Activated CD4-positive, alpha-beta T cell treated with anti-CD3 and anti-CD28 coated beads for 36 hours (primary cell): ENCODE results near the gene FREM2. TPM values are rescaled to one million over a fixed set of nuclear protein-coding genes. Genes with fewer than 3 reads are reported as not detected.

Experiments
- ATAC-seq: fragments of 200-7000 bp; cut with Tn5 transposase; one replicate; pipeline ENCODE4 v1.10.0; 2021; ENCODE audit warnings: mild to moderate bottlenecking, moderate library complexity
- CTCF ChIA-PET: fragments of 350-600 bp; sonication (Branson Sonifier 250); formaldehyde crosslinking; loops from one replicate; lab custom pipeline; 2021; ENCODE audit warnings: antibody characterized with exemption; lab: Charles Lee
- POLR2A ChIA-PET: fragments of 350-600 bp; sonication (Branson Sonifier 250); formaldehyde crosslinking; loops from one replicate; lab custom pipeline; 2021; ENCODE audit warnings: antibody characterized with exemption, inconsistent platforms; lab: Charles Lee
- DNase-seq: peaks from one replicate; pipeline ENCODE4 v3.0.0-alpha.2; 2020
- H3K27ac Mint-ChIP-seq: one replicate; pipeline ENCODE4 v1.8.0; 2021; ENCODE audit warnings: mixed read lengths
- H3K27me3 Mint-ChIP-seq: one replicate; pipeline ENCODE4 v1.8.0; 2021; ENCODE audit warnings: mixed read lengths
- H3K36me3 Mint-ChIP-seq: one replicate; pipeline ENCODE4 v1.8.0; 2021; ENCODE audit warnings: low read depth, mixed read lengths
- H3K4me1 Mint-ChIP-seq: one replicate; pipeline ENCODE4 v1.8.0; 2021; ENCODE audit warnings: mixed read lengths
- H3K4me3 Mint-ChIP-seq: one replicate; pipeline ENCODE4 v1.8.0; 2021; ENCODE audit warnings: mild to moderate bottlenecking, moderate library complexity, mixed read lengths
- H3K9me3 Mint-ChIP-seq: one replicate; pipeline ENCODE4 v1.8.0; 2021; ENCODE audit warnings: low read depth, mixed read lengths
- intact Hi-C, 2 experiments: fragments of 100-400 bp; cut with DNase I in 1 of 2; cut with micrococcal nuclease in 1 of 2; formaldehyde crosslinking; loops; one replicate each; pipeline versions ENCODE4 v1.14.2 to v1.15.1; 2022 to 2024; cut with DNase I, micrococcal nuclease
- total RNA-seq, 2 experiments: library from RNA; stranded (reverse); gene quantifications; one replicate each; pipeline ENCODE4 v1.2.3, GENCODE V29; 2021

FREM2 gene
- total RNA-seq, 2 experiments from 2014 or later: not detected

DNA sequence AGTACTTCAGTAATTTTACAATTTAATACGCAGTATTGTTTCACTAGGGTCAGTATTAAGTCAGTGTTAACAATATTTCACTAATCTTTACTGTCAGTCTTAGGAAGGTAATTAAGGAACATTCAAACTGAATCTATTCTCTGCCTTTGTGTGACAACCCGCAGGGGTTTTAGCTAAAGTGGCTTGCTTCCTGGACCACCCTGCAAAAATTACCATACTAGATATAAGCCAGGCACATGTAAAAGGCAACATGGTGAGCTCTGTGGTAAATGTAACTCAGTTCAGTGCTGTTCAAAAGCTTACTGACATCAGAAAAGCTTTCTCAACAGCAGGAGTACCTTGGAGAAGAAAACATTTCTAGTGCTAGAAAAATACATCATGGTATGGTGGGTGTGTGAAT is 116.7 kb downstream of the FREM2 start:
- CTCF ChIA-PET: no interaction called here
- no peak for DNase-seq
- Mint-ChIP-seq H3K36me3 (peaks cover 2% of the 10 kb centered on the region), H3K4me1 (no peaks in the 10 kb centered on the region), H3K27me3 (peaks cover 2% of the 10 kb centered on the region), H3K4me3 (no peak overlapping the region), H3K9me3 (peaks cover 3% of the 10 kb centered on the region), H3K27ac (no peak overlapping the region)
- intact Hi-C loops: no loop called here
- no peak for ATAC-seq
- POLR2A ChIA-PET: no interaction called here

DNA sequence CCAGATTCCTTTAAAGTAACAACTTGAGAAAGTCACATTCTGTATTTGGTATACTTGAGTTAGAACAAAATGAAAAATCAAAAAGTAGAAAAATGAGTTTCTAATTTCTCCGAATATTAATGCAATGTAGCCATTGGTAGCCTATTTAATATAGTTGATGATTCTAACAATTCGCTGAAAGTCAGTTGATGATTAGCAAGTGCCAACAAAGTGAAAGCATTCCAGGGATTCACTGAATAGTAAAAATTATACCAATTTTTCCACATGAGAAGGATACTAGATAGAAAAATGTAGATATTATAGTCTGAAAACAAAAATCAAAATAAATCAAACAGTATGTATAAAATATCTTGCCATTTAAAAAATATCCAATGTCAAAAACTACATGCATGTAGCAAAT is 117.2 kb downstream of the FREM2 start:
- POLR2A ChIA-PET: no interaction called here
- intact Hi-C loops: no loop called here

DNA sequence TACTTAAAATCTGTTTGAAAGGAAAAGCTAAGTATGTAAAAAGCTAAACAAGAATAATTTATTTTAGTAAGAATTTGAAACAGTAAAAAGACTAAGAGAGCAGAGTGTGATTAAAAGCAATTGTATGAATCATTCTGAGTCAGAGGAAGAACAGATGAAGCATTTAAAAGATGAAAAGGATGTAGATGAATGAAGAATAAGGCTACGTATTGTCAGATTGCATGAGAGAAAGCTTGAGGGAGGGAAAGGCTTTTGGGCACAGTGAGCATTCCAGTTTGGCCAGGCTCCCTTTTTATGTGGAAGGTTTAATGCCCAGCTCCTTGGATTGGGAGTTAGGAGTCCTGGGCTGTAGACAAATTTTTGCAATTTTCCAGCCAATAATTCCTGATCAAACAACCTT is 117.7 kb downstream of the FREM2 start:
- H3K27me3 Mint-ChIP-seq: peaks cover 2% of the 10 kb centered on the region
- no peaks in the 10 kb centered on the region for H3K4me1 Mint-ChIP-seq
- POLR2A ChIA-PET: no interaction called here
- no peak for DNase-seq
- H3K27ac Mint-ChIP-seq: no peak overlapping the region
- intact Hi-C loops: no loop called here
- peaks cover 2% of the 10 kb centered on the region for H3K36me3 Mint-ChIP-seq
- no peak for ATAC-seq
- peaks cover 5% of the 10 kb centered on the region for H3K9me3 Mint-ChIP-seq
- CTCF ChIA-PET: interaction anchor here (0.6 to 1.2 kb wide), 3 partner anchors 13 to 146 kb away, joined by 3 to 4 read pairs (median 3); no protein-coding TSS in a partner anchor
- H3K4me3 Mint-ChIP-seq: no peak overlapping the region

More for the DNA sequence above, 117.2 kb downstream of the FREM2 start:
- CTCF ChIA-PET: no interaction called here
- peaks cover 3% of the 10 kb centered on the region for H3K9me3 Mint-ChIP-seq
- ATAC-seq: no peak
- no peak overlapping the region for H3K27ac Mint-ChIP-seq
- DNase-seq: no peak
- H3K4me3 Mint-ChIP-seq: no peak overlapping the region
- peaks cover 2% of the 10 kb centered on the region for H3K36me3 Mint-ChIP-seq
- H3K27me3 Mint-ChIP-seq: peaks cover 2% of the 10 kb centered on the region
- H3K4me1 Mint-ChIP-seq: no peaks in the 10 kb centered on the region

DNA sequence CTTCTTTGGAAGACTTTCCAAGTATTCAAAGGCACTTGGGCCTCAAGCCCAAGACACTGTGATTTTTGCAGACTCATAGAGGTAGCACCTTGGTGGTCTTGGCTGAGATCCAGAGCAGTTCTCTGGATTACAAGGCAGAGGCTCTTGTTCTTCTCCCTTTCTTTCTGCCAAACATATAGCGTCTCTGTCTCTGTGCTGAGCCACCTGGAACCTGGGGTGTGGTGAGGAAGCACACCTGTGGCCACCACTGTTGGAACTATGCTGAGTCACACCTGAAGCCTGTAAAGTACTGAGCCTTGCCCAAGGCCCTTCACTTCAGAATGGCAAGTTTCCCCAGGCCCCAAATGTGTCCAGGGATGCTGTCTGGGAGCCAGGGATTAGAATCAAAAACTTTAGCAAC is 127.5 kb downstream of the FREM2 start:
- H3K27me3 Mint-ChIP-seq: peaks cover 7% of the 10 kb centered on the region
- CTCF ChIA-PET: no interaction called here
- POLR2A ChIA-PET: no interaction called here

DNA sequence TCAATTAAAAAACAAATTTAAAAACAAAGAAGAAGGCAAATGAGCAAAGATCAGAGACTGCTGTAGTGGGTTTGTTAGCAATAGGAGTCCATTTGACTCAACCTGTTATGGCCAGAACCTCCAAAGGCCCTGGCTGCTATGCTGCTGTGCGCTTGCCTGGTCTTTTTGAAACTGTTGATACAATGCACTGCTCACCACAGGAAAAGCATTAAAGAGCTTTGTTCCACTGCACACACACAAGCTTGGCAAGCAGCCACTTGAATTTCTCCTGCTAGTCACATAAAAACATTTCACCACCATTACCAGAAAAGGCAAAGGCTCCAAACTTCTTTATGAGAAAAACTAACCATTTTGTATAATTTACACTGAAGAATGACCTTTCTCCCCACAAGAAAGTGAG is 132.2 kb downstream of the FREM2 start:
- intact Hi-C loops: no loop called here
- ChIA-PET CTCF (no interaction called here), POLR2A (no interaction called here)
- Mint-ChIP-seq H3K27ac (no peak overlapping the region), H3K36me3 (no peaks in the 10 kb centered on the region), H3K9me3 (no peaks in the 10 kb centered on the region), H3K27me3 (peaks cover 6% of the 10 kb centered on the region), H3K4me1 (no peaks in the 10 kb centered on the region), H3K4me3 (no peak overlapping the region)
- ATAC-seq (no peak), DNase-seq (no peak)

More for the DNA sequence above, 127.5 kb downstream of the FREM2 start:
- ATAC-seq (no peak), DNase-seq (no peak)
- H3K4me1 Mint-ChIP-seq: no peaks in the 10 kb centered on the region
- intact Hi-C loops: no loop called here
- peaks cover 17% of the 10 kb centered on the region for H3K9me3 Mint-ChIP-seq
- H3K36me3 Mint-ChIP-seq: peaks cover 2% of the 10 kb centered on the region
- H3K4me3 Mint-ChIP-seq: no peak overlapping the region
- no peak overlapping the region for H3K27ac Mint-ChIP-seq

DNA sequence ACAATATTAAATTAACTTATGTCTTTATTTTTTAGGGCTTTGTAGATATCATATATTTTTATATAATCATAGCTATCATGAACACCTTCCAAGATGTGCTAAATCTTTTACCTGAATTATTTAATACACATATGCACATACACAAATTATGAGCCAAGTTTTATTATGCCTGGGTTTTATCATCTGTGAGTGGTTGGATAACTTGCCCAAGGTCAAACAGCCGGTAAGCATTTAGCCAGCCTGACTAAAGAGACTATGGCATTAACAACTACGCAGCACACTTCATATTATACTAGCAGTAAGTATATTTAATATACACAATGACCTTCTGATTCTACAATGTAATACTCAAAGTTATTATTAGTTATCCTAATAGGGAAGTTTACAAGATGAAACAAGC is 132.7 kb downstream of the FREM2 start:
- Mint-ChIP-seq H3K36me3 (no peaks in the 10 kb centered on the region), H3K9me3 (no peaks in the 10 kb centered on the region), H3K4me3 (no peak overlapping the region), H3K27ac (no peak overlapping the region), H3K27me3 (peaks cover 5% of the 10 kb centered on the region), H3K4me1 (peaks cover 2% of the 10 kb centered on the region)
- ATAC-seq (no peak), DNase-seq (no peak)
- CTCF ChIA-PET: no interaction called here
- POLR2A ChIA-PET: no interaction called here
- intact Hi-C loops: no loop called here

DNA sequence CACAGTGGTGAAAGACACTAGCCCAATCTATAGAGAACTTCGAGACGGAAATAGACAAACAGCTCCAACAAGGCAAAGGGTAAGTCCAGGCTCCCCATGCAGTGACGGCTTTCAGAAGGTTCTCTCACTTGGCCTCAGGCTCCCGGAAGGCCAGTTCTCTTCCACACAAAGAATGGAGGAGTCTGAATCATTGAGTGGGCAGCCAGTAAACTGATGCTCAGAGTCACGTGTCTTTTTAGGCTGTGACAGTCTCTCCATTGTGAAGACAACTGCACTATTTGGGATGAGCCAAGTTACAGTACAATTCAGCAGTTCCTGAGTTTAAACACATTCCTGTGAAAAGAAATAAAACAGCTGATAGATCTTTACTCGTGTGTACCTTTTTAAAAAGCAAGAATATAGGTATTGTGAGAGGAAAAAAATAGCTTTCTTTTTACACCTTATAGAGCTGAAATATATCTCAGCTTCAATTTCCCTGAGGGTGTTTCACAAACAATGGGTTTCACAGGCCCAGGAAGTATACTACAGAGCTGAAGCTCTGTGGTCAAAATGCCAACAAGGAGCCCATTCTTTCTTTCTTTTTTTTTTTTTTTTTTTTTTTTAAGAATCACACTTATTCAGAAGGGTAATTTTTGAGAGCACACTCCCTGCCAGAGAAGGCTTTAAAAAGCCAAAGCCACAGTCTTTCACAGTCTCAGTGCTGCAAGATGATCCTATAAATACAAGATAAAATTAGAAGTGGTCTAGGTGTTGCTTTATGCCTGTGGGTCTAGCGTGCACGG is 135.1 kb downstream of the FREM2 start:
- intact Hi-C loops: no loop called here

DNA sequence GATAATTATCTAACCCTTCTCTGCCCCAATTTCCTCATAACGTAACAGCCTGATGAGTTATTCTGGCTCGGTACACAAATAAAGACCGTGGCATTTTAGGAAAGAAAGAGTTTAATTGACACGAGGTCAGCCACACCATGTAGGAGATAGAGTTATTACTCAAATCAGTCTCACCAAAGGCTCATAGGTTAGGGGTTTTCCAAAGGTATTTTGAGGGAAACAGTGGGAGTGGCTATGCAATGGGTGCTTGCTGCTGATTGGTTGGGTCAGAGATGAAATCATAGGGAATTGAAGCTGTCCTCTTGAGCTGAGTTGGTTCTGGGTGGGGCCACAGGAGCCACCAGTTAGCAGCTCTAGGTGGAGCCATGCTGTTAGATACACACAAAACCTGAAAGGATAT is 137.5 kb downstream of the FREM2 start:
- Mint-ChIP-seq H3K36me3 (no peaks in the 10 kb centered on the region), H3K4me3 (no peak overlapping the region), H3K4me1 (peaks cover 3% of the 10 kb centered on the region), H3K27ac (no peak overlapping the region), H3K27me3 (no peaks in the 10 kb centered on the region), H3K9me3 (no peaks in the 10 kb centered on the region)
- peak; percentile 37 for DNase-seq
- POLR2A ChIA-PET: no interaction called here
- CTCF ChIA-PET: interaction anchor here (0.6 kb wide), 1 partner anchor 431 kb away, joined by 4 read pairs; no protein-coding TSS in a partner anchor
- intact Hi-C loops: no loop called here
- ATAC-seq: peak; percentile 96

More for the DNA sequence above, 135.1 kb downstream of the FREM2 start:
- ChIA-PET POLR2A (no interaction called here), CTCF (no interaction called here)
- peaks cover 3% of the 10 kb centered on the region for H3K4me1 Mint-ChIP-seq
- no peak overlapping the region for H3K4me3 Mint-ChIP-seq
- peaks cover 2% of the 10 kb centered on the region for H3K27me3 Mint-ChIP-seq
- DNase-seq (no peak), ATAC-seq (no peak)
- no peaks in the 10 kb centered on the region for H3K9me3 Mint-ChIP-seq
- no peak overlapping the region for H3K27ac Mint-ChIP-seq
- no peaks in the 10 kb centered on the region for H3K36me3 Mint-ChIP-seq

DNA sequence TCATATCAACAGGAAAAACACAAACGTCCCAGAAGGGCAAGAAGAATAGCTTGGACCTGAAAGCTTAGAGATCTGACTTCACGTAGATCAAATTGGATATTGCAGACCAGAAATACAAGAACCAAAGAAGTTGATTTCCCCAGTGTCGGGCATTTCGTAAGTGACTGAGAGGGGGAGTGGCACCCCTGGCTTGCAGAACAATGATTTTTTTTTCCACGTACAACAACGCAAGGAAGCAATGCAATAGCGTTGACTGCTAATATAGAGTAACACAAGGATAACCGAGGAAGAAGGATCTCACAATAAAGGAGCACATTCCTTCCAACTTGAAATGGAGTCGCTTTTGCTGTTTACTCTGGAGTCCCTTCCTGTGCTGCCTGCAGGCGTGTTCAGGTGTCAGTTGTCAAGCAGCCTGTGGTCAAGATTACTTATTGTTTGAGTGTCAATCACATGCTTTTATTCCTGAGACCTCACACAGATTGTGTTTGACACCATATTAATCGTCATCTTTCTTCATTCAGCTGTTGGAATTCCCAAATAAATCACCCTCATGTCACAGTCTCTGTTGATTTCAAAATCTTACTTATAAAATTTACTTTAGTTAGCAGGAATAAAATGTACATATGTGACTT is 139.4 kb downstream of the FREM2 start:
- Mint-ChIP-seq H3K27ac (no peak overlapping the region), H3K9me3 (no peaks in the 10 kb centered on the region), H3K36me3 (no peaks in the 10 kb centered on the region), H3K4me1 (peaks cover 3% of the 10 kb centered on the region), H3K4me3 (no peak overlapping the region), H3K27me3 (no peaks in the 10 kb centered on the region)
- ATAC-seq (no peak), DNase-seq (no peak)
- CTCF ChIA-PET: interaction anchor here (1.4 kb wide), 1 partner anchor 10 kb away, joined by 4 read pairs; no protein-coding TSS in a partner anchor
- intact Hi-C loops: no loop called here
- POLR2A ChIA-PET: no interaction called here

DNA sequence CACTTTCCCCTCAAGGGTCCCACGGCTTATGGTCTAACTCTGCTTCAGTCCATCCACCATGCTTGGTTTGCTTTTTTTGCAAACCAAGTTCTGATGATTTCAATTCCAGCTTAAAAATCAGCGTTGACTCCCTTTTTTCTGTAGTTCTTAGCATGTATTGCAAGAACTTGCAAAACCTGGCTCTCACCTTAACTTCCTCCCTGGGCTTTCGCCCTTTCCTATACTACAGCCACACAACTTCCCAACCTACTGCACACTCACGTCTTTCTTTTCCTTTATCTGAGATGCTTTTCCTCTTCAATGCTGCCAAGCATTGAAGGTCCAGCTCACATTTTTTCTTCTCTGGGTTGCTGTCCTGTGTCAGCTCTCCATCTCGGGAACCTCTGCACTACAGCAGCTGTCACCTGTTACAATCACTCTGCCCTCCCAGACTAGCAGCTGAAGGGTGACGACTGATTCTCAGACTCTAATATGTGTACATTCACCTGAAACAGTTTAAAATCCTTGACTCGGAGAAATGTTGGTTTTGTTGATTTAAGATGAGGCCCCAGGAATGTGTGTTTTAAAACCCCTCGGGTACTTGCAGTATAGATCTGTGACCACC is 143.7 kb downstream of the FREM2 start:
- ChIA-PET CTCF (no interaction called here), POLR2A (no interaction called here)
- DNase-seq (no peak), ATAC-seq (no peak)
- no peaks in the 10 kb centered on the region for H3K36me3 Mint-ChIP-seq
- intact Hi-C loops: no loop called here
- no peaks in the 10 kb centered on the region for H3K27me3 Mint-ChIP-seq
- H3K4me1 Mint-ChIP-seq: no peaks in the 10 kb centered on the region
- H3K27ac Mint-ChIP-seq: no peak overlapping the region
- no peaks in the 10 kb centered on the region for H3K9me3 Mint-ChIP-seq
- H3K4me3 Mint-ChIP-seq: no peak overlapping the region

DNA sequence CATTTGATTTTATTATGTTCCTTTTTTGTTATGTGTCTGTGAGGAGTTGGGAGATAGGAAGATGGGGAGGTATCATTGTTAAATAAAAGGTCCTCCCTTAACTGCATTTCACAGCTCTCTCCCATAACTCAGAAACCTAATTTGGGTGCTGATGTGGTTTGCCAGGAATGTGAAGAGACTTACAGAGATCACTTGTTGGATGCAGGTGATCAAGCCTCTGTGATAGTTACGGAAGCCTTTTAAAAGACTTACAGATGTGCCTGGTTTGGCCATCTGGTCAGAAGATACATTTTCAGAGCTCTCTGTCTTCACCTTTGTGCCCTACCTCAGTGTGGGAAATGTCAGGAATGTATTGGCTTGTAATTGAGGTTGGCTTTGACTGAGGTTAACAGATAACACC is 157.7 kb downstream of the FREM2 start:
- ChIA-PET POLR2A (no interaction called here), CTCF (interaction anchor here (0.9 kb wide), 1 partner anchor 10 kb away, joined by 3 read pairs; no protein-coding TSS in a partner anchor)
- DNase-seq: no peak
- Mint-ChIP-seq H3K9me3 (no peaks in the 10 kb centered on the region), H3K4me1 (no peaks in the 10 kb centered on the region), H3K4me3 (no peak overlapping the region), H3K27ac (no peak overlapping the region), H3K36me3 (no peaks in the 10 kb centered on the region), H3K27me3 (peaks cover 8% of the 10 kb centered on the region)
- intact Hi-C loops: no loop called here
- ATAC-seq: no peak
